PC-3 (cell line): Measurements from ENCODE around the gene CYP2B6. TPM values are rescaled to one million over a fixed set of nuclear protein-coding genes. Genes with fewer than 3 reads are reported as not detected.
A peak's percentile ranks its signal among the peaks of the same experiment; 100 is the strongest.

Experiments
- ATAC-seq: fragments of 200-7000 bp; cut with Tn5 transposase; 2 replicates; pipeline ENCODE4 v1.9.1; 2020; ENCODE audit warnings: mild to moderate bottlenecking, moderate library complexity
- Bru-seq: library from RNA; stranded (reverse); fragments of 400-500 nt; gene quantifications from one replicate; lab custom pipeline; 2021; lab: Mats Ljungman, UMichigan
- BruChase-seq, 2 experiments: library from RNA; stranded (reverse); fragments of 400-500 nt; gene quantifications; one replicate each; lab custom pipeline; 2021; lab: Mats Ljungman, UMichigan
- BruUV-seq: library from RNA; stranded (reverse); fragments of 400-500 nt; replicated peaks from 2 replicates; lab custom pipeline; 2021; lab: Mats Ljungman, UMichigan
- CTCF ChIA-PET: fragments of 300-600 bp; sonication (Branson Sonifier 250); formaldehyde crosslinking; loops from one replicate; lab custom pipeline; 2022; ENCODE audit warnings: antibody characterized with exemption; lab: Charles Lee
- POLR2A ChIA-PET: fragments of 300-600 bp; sonication (Branson Sonifier 250); formaldehyde crosslinking; loops from one replicate; lab custom pipeline; 2022; ENCODE audit warnings: antibody characterized with exemption; ENCODE audit not compliant: unreplicated experiment; lab: Charles Lee
- DNase-seq: peaks from one replicate; pipeline ENCODE4 v3.0.0-alpha.2; 2015
- H2AFZ ChIP-seq: fragments of 300-600 bp; sonication (generic); 2 replicates; pipeline ENCODE4 v1.6.0; 2016; ENCODE audit warnings: antibody characterized with exemption, low read length
- H3F3A ChIP-seq: fragments of 300-600 bp; sonication (generic); one replicate; pipeline ENCODE4 v1.6.0; 2017; ENCODE audit warnings: antibody characterized with exemption, low read length, control low read depth, mild to moderate bottlenecking; ENCODE audit not compliant: unreplicated experiment
- H3K27ac ChIP-seq: fragments of 300-600 bp; sonication (generic); 2 replicates; pipeline ENCODE4 v1.5.1; 2016; ENCODE audit warnings: mild to moderate bottlenecking, low read length
- H3K27me3 ChIP-seq: fragments of 300-600 bp; sonication (generic); 2 replicates; pipeline ENCODE4 v1.6.1; 2016; ENCODE audit warnings: low read length, mixed read lengths
- H3K36me3 ChIP-seq: fragments of 300-600 bp; sonication (generic); 2 replicates; pipeline ENCODE4 v1.6.1; 2016; ENCODE audit warnings: low read depth, mixed run types, low read length, mixed read lengths
- H3K4me1 ChIP-seq: fragments of 300-600 bp; sonication (generic); 2 replicates; pipeline ENCODE4 v1.5.1; 2016; ENCODE audit warnings: low read length; ENCODE audit not compliant: insufficient read depth
- H3K4me2 ChIP-seq: fragments of 300-600 bp; sonication (generic); 2 replicates; pipeline ENCODE4 v1.6.0; 2016; ENCODE audit warnings: low read length
- H3K4me3 ChIP-seq: fragments of 300-600 bp; sonication (generic); 2 replicates; pipeline ENCODE4 v1.5.1; 2016; ENCODE audit warnings: mild to moderate bottlenecking, low read length, mixed read lengths
- H3K79me2 ChIP-seq: fragments of 300-600 bp; sonication (generic); 2 replicates; pipeline ENCODE4 v1.6.1; 2017; ENCODE audit warnings: low read length, mixed read lengths
- H3K9ac ChIP-seq: fragments of 300-600 bp; sonication (generic); 2 replicates; pipeline ENCODE4 v1.6.0; 2016; ENCODE audit warnings: mild to moderate bottlenecking, low read length
- H3K9me2 ChIP-seq: fragments of 300-600 bp; sonication (generic); replicated peaks from 2 replicates; pipeline ENCODE4 v1.6.1; 2016; ENCODE audit warnings: mixed run types, low read length, mixed read lengths
- H3K9me3 ChIP-seq: fragments of 300-600 bp; sonication (generic); 2 replicates; pipeline ENCODE4 v1.6.1; 2016; ENCODE audit warnings: low read length, mixed read lengths
- H4K20me1 ChIP-seq: fragments of 300-600 bp; sonication (generic); 2 replicates; pipeline ENCODE4 v1.6.1; 2016; ENCODE audit warnings: low read length, mixed read lengths
- EZH2 ChIP-seq: fragments of 300-600 bp; sonication (generic); IDR thresholded peaks from one replicate; pipeline ENCODE4 v1.6.1; 2017; ENCODE audit warnings: antibody characterized with exemption, mild to moderate bottlenecking, low read length; ENCODE audit not compliant: unreplicated experiment
- EZH2phosphoT487 ChIP-seq: fragments of 300-600 bp; sonication (generic); IDR thresholded peaks from 2 replicates; pipeline ENCODE4 v1.6.1; 2018; ENCODE audit warnings: mild to moderate bottlenecking, antibody characterized with exemption, low read length, borderline replicate concordance
- intact Hi-C: fragments of 100-400 bp; cut with micrococcal nuclease; formaldehyde crosslinking; loops from 2 replicates; pipeline ENCODE4 v1.9.0; 2023
- long read RNA-seq: library from polyadenylated mRNA; unstranded; transcript quantifications from one replicate; pipeline ENCODE4 v2.0.0, GENCODE V29; 2021; ENCODE audit not compliant: unreplicated experiment
- total RNA-seq: library from RNA; depleted of rRNA; stranded (reverse); fragments of >200 nt; gene quantifications from 2 replicates; pipeline ENCODE4 v1.2.3, GENCODE V29; 2014; rRNA removed
- TF ChIP-seq, protein P1 (sequence below): fragments of 300-600 bp; sonication (generic); conservative IDR thresholded peaks from 2 replicates; pipeline ENCODE4 v1.5.1; 2017; ENCODE audit warnings: antibody characterized with exemption, low read depth, mild to moderate bottlenecking, low read length

Gene CYP2B6
- total RNA-seq, result not detected in 2 replicates
- percentile 13 among the genes with signal in this experiment for Bru-seq, nascent RNA
- BruChase-seq, experiment 1, labeled RNA remaining after a 6-hour chase, result percentile 6 among the genes with signal in this experiment
- BruChase-seq, experiment 2, labeled RNA remaining after a 2-hour chase, result percentile 7 among the genes with signal in this experiment
- long read RNA-seq, result 0 reads

GRCh38 chr19:40990972-40991381 lies at the start of gene CYP2B6:
Gene CYP2B6 (plus strand): TSS chr19:40991282. CDS start chr19:40991306, 24 bp downstream.
- ChIA-PET CTCF (no interaction called here), POLR2A (interaction anchor here (0.5 kb wide), 1 partner anchor 334 kb away, joined by 9 read pairs; no protein-coding TSS in a partner anchor)
- Histone ChIP-seq H3K4me2 (no peak within 1 kb of the TSS), H3K4me3 (no peak within 1 kb of the TSS), H2AFZ (no peak within 1 kb of the TSS), H3K36me3 (no peaks in the 10 kb centered on the region), H3K27ac (0 out of 2 replicates have a peak within 1 kb of the TSS, but pooled peaks have one; percentile 13), H4K20me1 (no peaks in the 10 kb centered on the region), H3K9me2 (no peaks in the 10 kb centered on the region), H3K27me3 (no peaks in the 10 kb centered on the region), H3F3A (no peaks in the 10 kb centered on the region), H3K9ac (no peak within 1 kb of the TSS), H3K9me3 (no peaks in the 10 kb centered on the region), H3K79me2 (no peaks in the 10 kb centered on the region), H3K4me1 (peaks cover 21% of the 10 kb centered on the region)
- no TSS peak for BruUV-seq
- ATAC-seq (no peak), DNase-seq (peak; percentile 13)
- intact Hi-C loops, result no loop called here
- TF ChIP-seq, protein P1, sequence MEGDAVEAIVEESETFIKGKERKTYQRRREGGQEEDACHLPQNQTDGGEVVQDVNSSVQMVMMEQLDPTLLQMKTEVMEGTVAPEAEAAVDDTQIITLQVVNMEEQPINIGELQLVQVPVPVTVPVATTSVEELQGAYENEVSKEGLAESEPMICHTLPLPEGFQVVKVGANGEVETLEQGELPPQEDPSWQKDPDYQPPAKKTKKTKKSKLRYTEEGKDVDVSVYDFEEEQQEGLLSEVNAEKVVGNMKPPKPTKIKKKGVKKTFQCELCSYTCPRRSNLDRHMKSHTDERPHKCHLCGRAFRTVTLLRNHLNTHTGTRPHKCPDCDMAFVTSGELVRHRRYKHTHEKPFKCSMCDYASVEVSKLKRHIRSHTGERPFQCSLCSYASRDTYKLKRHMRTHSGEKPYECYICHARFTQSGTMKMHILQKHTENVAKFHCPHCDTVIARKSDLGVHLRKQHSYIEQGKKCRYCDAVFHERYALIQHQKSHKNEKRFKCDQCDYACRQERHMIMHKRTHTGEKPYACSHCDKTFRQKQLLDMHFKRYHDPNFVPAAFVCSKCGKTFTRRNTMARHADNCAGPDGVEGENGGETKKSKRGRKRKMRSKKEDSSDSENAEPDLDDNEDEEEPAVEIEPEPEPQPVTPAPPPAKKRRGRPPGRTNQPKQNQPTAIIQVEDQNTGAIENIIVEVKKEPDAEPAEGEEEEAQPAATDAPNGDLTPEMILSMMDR, result no peak
- TF ChIP-seq EZH2phosphoT487, result no peak
- TF ChIP-seq EZH2, result no peak

- no peak for TF ChIP-seq EZH2
- no peak for TF ChIP-seq EZH2phosphoT487
- TF ChIP-seq, protein P1, result no peak
- H3K4me3 ChIP-seq, result no peak overlapping the region
- no peaks in the 10 kb centered on the region for H3K9me2 ChIP-seq
- BruUV-seq, result no TSS peak
- no peaks in the 10 kb centered on the region for H3F3A ChIP-seq
- H3K4me1 ChIP-seq, result peaks cover 36% of the 10 kb centered on the region
- no peaks in the 10 kb centered on the region for H3K9me3 ChIP-seq
- no peaks in the 10 kb centered on the region for H3K27me3 ChIP-seq
- no peak overlapping the region for H2AFZ ChIP-seq
- H3K9ac ChIP-seq, result no peak overlapping the region
- H3K79me2 ChIP-seq, result no peaks in the 10 kb centered on the region
- H3K4me2 ChIP-seq, result no peak overlapping the region
- no peak for ATAC-seq
- intact Hi-C loops, result no loop called here
- ChIA-PET CTCF (no interaction called here), POLR2A (no interaction called here)
- no peaks in the 10 kb centered on the region for H4K20me1 ChIP-seq
- no peak for DNase-seq
- peak overlapping the region; percentile 44 for H3K27ac ChIP-seq
- no peaks in the 10 kb centered on the region for H3K36me3 ChIP-seq
Observed at GRCh38 chr19:40941481-40942219, 49.4 kb upstream of the CYP2B6 start.
